Measurements from ENCODE around the gene FAM131B.
A peak's percentile ranks its signal among the peaks of the same experiment; 100 is the strongest.

FAM131B gene

DNA sequence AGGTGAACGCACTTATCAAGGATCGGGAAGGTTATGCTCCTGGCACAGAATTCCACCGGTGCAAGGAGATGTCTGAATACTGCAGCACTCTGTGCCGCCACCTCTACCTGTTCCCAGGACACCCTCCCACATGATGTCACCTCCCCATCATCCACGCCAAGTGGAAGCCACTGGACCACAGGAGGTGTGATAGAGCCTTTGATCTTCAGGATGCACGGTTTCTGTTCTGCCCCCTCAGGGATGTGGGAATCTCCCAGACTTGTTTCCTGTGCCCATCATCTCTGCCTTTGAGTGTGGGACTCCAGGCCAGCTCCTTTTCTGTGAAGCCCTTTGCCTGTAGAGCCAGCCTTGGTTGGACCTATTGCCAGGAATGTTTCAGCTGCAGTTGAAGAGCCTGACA lies 57.6 kb downstream of the FAM131B start:
- Histone ChIP-seq H3K4me1 (ENCODE audit: control insufficient read depth, insufficient read depth, low read depth, low read length) (peaks cover 3% of the 10 kb centered on the region), H3K9ac (ENCODE audit: low read length) (no peak overlapping the region), H3K27me3 (ENCODE audit: control insufficient read depth in 1 of 2, insufficient read depth in 1 of 2, low read length in 2 of 2) (no peaks in the 10 kb centered on the region), H2BK12ac (ENCODE audit: low read length in 2 of 2) (no peak overlapping the region), H2BK120ac (ENCODE audit: low read depth, low read length) (no peak overlapping the region), H3K4me2 (ENCODE audit: low read length, poor library complexity, severe bottlenecking) (no peak overlapping the region), H4K8ac (ENCODE audit: low read length) (no peak overlapping the region), H3K27ac (ENCODE audit: low read length, poor library complexity, severe bottlenecking) (no peak overlapping the region), H3K9me3 (ENCODE audit: control insufficient read depth, low read length) (no peaks in the 10 kb centered on the region), H2AFZ (ENCODE audit: low read depth, low read length) (no peak overlapping the region), H2BK15ac (ENCODE audit: low read depth, poor library complexity, severe bottlenecking) (no peak overlapping the region), H3K23ac (ENCODE audit: low read length in 2 of 2) (no peak overlapping the region), H2BK5ac (ENCODE audit: low read depth, low read length, poor library complexity, severe bottlenecking) (no peak overlapping the region), H3K18ac (ENCODE audit: low read depth in 1 of 2, low read length in 2 of 2) (no peak overlapping the region), H3K4me3 (ENCODE audit: insufficient read depth in 1 of 2, low read depth in 1 of 2, low read length in 2 of 2) (no peak overlapping the region), H3K79me1 (replicated peaks; ENCODE audit: low read length, poor library complexity, severe bottlenecking) (peaks cover 23% of the 10 kb centered on the region), H3K4ac (ENCODE audit: low read depth in 1 of 2, low read length in 2 of 2) (no peak overlapping the region), H3K36me3 (ENCODE audit: control insufficient read depth in 1 of 2, insufficient read depth in 2 of 2, low read depth in 1 of 2, low read length in 2 of 2) (peaks cover 38 to 82% of the 10 kb centered on the region in 2 experiments), H4K91ac (ENCODE audit: low read length) (no peak overlapping the region), H3K14ac (ENCODE audit: low read length in 2 of 2) (no peak overlapping the region), H2AK5ac (ENCODE audit: low read length, severe bottlenecking) (no peak overlapping the region)
- no peak for DNase-seq
- 93% methylated on average over 6 of the region's 6 CpGs for WGBS

DNA sequence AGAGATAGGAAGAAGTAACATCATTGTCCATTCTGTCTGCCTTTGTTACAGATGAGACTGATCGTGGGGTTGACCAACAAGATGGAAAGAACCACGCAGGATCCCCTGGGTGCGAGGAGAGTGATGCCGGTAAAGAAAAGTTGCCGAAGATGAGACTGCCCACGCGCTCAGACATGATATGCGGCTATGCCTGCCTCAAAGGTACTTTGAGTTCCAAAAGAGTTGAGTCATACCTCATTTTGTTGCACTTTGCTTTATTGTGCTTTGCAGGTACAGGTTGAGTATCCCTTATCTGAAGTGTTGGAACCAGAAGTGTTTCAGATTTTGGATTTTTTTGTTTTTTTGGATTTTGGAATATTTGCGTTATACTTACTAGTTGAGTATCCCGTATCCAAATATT lies 58.8 kb downstream of the FAM131B start:
- peaks cover 3% of the 10 kb centered on the region for H3K4me1 ChIP-seq (ENCODE audit: control insufficient read depth, insufficient read depth, low read depth, low read length)
- no peaks in the 10 kb centered on the region for H3K27me3 ChIP-seq (ENCODE audit: control insufficient read depth in 1 of 2, insufficient read depth in 1 of 2, low read length in 2 of 2)
- H2BK12ac ChIP-seq (ENCODE audit: low read length in 2 of 2): no peak overlapping the region
- no peak overlapping the region for H3K14ac ChIP-seq (ENCODE audit: low read length in 2 of 2)
- no peak overlapping the region for H4K91ac ChIP-seq (ENCODE audit: low read length)
- no peak overlapping the region for H3K18ac ChIP-seq (ENCODE audit: low read depth in 1 of 2, low read length in 2 of 2)
- H4K8ac ChIP-seq (ENCODE audit: low read length): no peak overlapping the region
- H3K4ac ChIP-seq (ENCODE audit: low read depth in 1 of 2, low read length in 2 of 2): no peak overlapping the region
- H2BK5ac ChIP-seq (ENCODE audit: low read depth, low read length, poor library complexity, severe bottlenecking): no peak overlapping the region
- no peaks in the 10 kb centered on the region for H3K9me3 ChIP-seq (ENCODE audit: control insufficient read depth, low read length)
- H2AFZ ChIP-seq (ENCODE audit: low read depth, low read length): no peak overlapping the region
- no peak overlapping the region for H3K23ac ChIP-seq (ENCODE audit: low read length in 2 of 2)
- H2AK5ac ChIP-seq (ENCODE audit: low read length, severe bottlenecking): no peak overlapping the region
- no peak for DNase-seq
- no peak overlapping the region for H2BK15ac ChIP-seq (ENCODE audit: low read depth, poor library complexity, severe bottlenecking)
- H3K36me3 ChIP-seq (ENCODE audit: control insufficient read depth in 1 of 2, insufficient read depth in 2 of 2, low read depth in 1 of 2, low read length in 2 of 2): peaks cover 41 to 88% of the 10 kb centered on the region in 2 experiments
- no peak overlapping the region for H2BK120ac ChIP-seq (ENCODE audit: low read depth, low read length)
- no peak overlapping the region for H3K27ac ChIP-seq (ENCODE audit: low read length, poor library complexity, severe bottlenecking)
- no peak overlapping the region for H3K4me2 ChIP-seq (ENCODE audit: low read length, poor library complexity, severe bottlenecking)
- WGBS: 93% methylated on average over 8 of the region's 10 CpGs
- H3K4me3 ChIP-seq (ENCODE audit: insufficient read depth in 1 of 2, low read depth in 1 of 2, low read length in 2 of 2): peak overlapping the region in 1 of 2 experiments; percentile 5
- peaks cover 26% of the 10 kb centered on the region for H3K79me1 ChIP-seq (replicated peaks; ENCODE audit: low read length, poor library complexity, severe bottlenecking)
- no peak overlapping the region for H3K9ac ChIP-seq (ENCODE audit: low read length)

Small RNA genes lying within 50 kb of the gene (small RNA-seq; reads per million reads assigned to genes)
- 1.4 reads per million for gene MIR6892 (ENCODE audit: low read depth)

All from mesenchymal stem cell (in vitro differentiated cells and primary cell).